ENCODE results near the gene RELL1. TPM values are rescaled to one million over a fixed set of nuclear protein-coding genes. Genes with fewer than 3 reads are reported as not detected.

Gene RELL1, protein sequence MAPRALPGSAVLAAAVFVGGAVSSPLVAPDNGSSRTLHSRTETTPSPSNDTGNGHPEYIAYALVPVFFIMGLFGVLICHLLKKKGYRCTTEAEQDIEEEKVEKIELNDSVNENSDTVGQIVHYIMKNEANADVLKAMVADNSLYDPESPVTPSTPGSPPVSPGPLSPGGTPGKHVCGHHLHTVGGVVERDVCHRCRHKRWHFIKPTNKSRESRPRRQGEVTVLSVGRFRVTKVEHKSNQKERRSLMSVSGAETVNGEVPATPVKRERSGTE
- 74.7 TPM for total RNA-seq

DNA sequence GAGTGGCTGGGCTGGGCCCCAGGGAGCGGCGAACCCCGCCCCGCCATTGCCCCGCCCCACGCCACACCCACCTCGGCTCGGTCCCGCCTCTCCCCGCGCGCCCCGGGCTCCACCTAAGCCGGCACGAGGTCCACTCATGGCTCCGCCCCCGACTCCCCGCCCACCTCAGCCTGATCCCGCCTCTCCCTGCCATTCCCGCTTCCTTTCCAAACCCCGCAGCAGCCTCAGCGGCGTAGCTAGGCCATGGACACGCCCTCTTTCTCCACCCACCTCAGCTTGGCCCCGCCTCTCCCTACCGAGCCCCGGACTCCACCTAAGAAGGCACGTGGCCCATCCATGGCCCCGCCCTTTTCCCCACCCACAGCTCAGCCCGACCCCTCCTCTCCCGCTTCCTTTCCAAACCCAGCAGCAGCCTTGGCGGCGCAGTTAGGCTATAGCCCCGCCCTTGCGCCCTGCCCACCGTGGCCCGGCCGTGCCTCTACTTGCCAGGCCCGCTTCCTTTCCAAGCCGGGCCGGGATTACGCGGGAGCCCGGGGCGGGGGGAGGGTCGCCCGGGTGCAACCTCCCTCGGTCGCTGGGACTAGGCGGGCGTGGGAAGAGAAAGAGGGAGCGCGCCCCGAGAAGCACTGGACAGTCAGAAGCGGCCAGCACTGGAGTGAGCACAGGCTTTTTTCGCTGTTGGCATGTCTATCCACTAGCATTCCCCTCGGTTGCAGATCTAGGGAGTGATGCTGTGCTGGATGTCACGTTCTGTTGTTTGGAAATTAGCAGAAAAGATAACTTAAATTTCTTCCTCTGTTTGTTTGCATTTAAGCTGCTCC lies at the start of gene RELL1:
RELL1 (minus strand) TSS at position 4 of the 821 bp plus-strand sequence. CDS start 89 bp downstream, outside the sequence.
- DNase-seq, result peak; percentile 100

DNA sequence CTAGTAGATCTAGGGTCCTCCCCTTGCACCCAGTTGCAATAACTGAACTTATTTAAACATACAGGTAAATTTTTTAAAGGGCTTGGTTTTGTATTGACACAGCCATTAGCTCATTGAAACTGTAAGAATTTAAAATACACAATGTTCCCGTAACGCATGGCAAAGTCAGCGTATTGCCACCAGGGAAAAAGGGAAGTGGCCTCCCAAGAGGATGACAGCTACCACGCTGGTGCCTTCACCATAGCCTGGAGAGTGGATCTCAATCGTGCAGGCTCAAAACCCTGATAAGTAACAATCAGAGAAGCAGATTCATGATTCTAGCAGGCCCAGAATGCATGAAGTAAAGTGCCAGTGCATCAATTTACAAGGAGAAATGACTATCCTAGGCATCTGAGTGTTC lies 49.4 kb upstream of the RELL1 start:
- DNase-seq, result no peak

DNA sequence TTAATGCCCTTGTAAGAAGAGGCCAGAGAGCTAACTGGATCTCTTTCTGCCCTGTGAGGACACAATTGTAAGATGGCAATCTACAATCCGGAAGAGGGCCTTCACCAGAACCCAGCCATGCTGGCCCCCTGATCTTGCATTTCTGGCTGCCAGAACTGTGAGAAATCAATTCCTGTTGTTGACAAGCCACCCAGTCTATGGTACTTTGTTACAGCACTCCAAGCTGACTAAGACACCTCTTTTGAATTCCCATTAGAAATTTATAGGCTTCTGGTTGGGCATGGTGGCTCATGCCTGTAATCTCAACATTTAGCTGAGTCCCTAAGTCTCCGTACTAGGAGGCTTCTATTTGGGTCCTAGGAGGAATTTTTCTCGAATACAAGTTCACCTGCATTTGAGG lies 48.8 kb upstream of the RELL1 start:
- DNase-seq, result no peak

DNA sequence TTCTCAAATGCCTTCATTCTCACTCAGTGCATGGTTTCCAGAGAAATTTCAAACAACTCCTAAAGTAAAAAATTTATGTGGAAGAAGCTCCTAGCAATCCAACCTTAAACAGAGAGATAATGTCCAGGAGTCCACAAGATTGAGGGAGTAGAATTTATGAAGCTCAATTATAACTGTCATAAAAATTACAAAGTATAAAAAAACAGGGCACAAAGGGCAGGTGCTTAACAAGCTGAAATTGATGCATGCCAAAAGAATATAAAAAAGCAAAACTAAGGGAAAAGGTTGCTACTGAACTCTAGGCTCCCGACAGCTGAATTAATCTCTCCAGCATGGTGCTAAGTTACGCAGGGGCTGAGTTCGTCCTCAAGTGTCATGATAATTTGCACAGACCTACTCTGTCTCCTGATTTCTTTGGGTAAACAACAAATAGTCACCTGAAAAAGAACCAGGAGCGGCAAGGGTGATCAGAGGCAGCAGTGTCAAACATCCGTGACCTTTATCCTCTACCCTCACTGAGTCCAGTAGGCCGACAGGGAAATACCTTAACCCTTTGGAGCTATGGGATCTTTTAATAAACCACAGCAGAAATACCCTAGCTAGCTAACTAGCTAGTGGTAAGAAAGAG lies 47.2 kb upstream of the RELL1 start:
- DNase-seq, result no peak

DNA sequence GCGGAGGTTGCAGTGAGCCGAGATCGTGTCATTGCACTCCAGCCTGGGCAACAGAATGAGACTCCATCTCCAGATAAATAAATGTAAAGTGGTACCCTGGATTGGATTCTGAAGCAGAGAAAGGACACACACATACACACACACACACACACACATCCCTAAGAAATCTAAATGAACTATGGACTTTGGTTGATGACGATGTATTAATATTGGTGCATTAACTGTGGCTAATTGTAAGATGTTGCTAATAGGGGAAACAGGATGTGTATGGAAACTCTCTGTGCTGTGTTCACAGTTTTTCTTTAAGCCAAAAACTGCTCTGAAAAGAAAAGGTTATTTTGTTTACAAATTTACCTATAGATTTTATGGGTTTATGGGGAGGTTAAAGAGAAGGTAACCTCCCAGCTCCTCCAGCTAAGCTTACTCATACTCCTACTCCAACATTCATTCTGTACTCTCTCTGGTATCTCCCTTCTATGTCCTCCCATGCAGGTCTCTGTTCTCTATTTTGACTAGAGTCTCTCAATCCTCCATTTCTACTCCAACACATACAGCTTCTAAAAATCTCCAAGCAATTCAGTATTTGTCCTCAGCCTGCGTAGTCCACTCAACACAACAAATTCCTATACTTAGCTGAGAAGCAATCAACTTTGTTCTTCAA lies 46.5 kb upstream of the RELL1 start:
- DNase-seq, result no peak

DNA sequence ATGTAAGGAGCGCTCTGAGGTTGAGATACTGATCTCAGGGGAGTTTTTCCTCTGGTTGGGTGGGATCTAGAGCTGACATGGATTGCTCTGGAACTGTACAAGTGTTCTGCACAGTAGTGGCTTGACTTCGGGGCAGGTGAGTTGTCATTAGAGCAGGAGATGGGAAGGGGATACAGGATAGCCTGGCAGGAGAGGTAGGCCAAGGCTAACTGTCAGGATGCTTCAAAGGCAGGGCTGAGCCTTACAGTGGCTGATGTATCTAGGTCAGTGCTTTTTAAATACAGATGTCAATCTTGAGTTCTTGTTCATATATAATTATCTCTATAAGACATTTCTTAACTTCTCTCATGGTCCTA lies 43.5 kb upstream of the RELL1 start:
- DNase-seq, result no peak

DNA sequence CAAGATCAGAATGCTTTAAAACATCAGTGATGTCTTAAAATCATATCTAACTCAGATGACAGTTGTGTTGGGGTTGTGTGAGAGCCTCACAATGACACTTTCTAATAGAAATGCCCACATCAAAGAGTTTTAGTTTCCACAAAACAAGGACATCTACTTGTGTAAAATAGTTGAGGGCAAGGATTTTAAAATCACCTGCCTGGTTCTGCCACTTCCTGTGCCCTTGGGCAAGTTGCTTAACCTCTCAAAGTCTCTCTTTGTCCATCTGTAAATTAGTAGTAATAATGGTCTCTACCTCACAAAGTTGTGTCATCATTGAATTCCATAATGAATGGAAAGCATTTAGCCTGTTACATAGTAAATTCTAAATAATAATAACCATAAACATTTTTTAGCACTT lies 41.9 kb upstream of the RELL1 start:
- no peak for DNase-seq

DNA sequence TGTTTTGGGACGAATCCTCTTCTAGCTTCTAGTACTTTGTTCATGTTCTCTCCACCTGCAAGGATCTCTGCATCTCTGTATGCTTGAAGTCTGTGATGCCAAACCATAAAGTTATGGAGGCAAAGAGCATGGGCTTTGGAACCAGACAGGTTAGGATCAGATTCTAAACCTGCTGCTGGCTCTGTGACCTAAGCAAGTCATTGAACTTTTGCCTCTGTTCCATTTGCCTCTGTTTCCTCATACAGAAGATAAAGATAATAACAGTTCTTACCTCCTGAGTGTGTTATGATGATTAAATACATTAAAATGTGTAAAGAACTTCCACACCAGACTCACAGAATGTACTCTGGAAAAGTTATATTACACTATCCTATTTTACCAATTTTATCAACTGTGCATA lies 41.5 kb upstream of the RELL1 start:
- DNase-seq, result no peak

DNA sequence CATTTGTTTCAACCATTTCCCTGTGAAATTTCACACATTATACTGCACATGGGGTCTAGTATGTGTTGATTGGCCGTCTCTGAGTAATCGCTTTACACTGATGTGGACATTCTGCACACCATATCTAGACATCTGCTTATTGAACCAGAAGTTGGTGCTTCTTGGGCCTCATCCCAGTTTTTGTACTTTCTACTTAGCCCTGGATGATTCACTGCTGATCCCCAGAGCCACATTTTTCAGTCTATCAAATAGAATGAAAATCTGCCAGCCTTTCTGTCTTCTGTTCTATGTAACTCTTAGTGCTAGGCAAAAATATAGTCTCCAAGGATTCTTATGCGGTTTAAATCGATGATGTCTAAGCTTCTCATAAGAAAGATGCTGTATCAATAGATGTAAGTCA lies 40.5 kb upstream of the RELL1 start:
- no peak for DNase-seq

DNA sequence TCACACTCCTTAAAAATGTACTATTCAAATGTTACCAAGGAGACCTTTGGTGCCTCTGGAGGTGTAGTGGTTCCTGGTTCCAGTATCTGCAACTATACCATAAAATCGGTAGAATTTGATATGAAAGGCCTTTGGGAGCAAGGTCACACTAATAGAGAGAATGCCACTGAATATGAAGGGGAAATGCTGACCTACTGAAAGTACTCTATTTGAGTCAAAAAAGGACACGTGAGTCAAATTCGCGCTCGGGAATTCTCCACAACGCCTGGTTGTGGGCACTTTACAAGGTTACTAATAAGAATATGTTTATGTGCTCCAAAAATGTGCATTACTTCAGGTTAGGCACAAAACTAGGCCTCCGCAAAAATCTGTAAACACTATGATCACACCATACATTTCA lies 39.5 kb upstream of the RELL1 start:
- no peak for DNase-seq

DNA sequence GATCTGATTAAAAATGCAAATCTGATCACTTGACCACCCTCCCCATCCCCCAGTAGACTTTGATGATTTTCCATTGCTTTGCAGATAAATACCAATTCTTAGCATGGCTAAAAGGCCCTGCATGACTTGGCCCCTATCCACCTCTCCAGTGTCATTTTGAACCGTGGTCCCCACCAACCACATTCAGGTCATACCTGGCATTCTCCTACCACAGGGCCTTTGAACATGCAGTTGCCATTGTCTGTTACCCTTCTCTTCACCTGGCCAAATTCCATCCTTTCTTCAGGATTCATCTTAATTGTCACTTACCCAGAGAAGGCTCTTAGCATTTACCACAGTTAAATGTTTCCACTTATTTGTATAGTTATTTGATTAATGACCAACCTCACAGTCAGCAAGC lies 36.9 kb upstream of the RELL1 start:
- DNase-seq, result no peak

DNA sequence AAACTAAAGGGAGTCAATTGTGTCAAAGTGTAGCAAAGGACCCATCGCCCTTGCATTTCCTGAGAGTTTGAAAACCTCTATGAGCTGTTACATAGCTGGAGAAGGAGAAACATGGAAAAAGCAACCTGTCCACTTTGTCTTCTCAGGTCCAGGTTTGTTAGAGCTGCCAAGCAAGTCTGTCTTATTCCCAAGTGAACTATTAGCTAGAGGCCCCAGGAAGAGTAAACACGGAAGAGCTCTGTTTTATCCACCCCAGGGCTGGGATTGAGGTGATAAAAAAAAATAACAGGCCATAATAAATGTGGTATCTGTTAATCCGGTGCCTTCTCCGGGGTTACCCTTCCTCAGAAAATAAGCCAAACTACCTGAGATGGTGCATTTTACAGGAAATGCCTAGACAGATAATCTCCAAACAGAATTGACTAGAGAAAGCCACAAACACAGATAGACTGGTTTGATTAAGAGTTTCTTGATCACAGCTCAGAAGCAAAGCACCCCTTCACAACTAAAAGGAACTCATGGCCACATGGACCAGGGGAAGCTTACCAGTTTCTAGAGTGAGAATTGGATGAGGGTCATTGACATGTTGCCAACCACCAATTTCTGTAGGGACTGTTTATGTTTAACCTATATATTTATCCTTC lies 35.9 kb upstream of the RELL1 start:
- DNase-seq, result no peak

DNA sequence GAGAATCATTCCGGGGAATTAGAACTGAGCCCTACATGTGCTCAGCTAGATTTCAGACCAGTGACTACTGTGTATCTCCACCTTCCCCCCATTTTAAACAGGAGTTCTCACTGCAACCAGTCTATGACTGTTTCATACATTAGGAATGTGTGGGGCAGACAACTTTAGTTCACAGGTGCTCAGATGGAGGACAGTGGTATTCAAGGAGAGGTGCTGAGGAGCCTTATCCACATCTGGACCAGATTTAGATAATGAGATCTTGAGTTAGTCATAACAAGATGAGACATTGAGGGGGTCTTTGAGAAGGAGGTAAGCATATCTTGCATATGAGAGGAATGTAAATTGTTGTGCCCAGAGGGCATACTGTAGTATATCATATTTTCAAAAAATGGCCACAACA lies 32.8 kb upstream of the RELL1 start:
- no peak for DNase-seq

DNA sequence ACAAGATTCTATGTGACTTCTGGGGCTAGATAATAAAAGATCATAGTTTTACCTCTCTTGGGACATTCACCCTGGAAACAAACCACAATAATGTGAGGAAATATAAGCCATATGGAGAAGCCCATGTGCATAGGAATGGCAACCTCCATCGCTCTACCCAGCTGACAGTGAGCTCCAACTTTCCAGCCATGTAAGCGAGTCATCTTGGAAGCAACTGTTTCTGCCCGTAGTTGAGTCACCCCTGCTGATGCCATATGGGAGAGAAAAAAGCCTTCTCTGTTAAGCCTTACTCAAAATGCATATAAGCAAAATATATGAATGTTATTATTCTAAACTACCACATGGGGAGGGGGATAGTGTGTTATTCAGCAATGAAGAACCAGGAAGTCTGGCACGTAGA lies 31.4 kb upstream of the RELL1 start:
- DNase-seq, result no peak

DNA sequence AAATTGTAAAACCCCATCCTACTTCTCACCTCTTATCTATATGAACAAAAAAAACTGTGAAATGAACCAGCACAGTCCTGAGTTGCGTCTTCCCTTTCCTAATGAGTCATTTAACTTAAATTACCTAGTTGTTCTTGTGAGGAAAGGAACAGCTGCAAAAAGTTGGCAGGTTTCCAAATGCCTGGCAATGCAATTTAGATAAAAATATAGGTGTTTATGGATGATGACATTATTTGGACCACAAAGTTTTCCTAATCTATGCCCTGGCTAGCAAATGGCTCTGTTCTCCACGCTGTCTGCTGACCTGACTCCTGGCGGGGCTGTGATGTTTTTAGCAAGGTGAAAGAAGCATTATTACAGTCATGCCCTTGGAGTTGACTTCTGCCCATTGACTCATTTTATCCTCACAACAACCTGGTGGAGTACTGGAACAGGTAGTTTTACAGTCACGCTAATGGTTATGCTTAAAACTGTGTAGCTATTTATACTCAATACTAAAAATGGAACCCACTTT lies 29.8 kb upstream of the RELL1 start:
- DNase-seq, result peak; percentile 45

DNA sequence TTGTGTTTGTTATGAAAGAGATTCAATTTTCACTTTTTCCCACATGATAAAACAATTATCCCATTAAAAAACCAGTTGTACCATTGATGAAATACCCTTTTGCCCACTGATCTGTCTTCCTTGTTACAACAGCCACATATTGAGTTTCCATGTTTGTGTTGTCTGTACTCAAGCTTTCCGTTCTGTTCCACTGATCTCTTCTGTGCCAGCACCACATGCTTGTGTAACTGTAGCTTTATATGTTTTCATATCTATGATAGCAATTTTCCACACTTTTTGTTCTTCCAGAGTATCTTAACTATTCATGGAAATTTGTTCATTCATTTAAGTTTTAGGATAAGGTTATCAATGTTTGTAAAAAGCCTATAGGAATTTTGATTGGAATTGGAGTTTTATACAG lies 24.3 kb upstream of the RELL1 start:
- no peak for DNase-seq

DNA sequence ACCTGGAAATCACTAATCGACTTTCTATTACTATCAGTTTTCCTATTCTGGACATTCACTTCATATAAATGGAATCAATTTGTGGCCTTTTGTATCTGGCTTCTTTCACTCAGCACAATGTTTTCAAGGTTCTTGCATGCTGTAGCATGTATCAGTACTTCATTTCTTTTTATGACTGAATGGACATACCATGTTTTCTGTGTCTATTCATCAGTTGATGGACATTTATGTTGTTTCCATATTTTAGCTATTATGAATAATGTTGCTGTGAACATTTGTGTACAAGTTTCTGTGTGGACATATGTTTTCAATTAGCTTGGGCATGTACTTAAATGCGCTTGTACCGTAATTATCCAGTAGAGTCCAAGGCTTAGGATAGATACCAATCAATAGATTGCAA lies 19.9 kb upstream of the RELL1 start:
- DNase-seq, result no peak

DNA sequence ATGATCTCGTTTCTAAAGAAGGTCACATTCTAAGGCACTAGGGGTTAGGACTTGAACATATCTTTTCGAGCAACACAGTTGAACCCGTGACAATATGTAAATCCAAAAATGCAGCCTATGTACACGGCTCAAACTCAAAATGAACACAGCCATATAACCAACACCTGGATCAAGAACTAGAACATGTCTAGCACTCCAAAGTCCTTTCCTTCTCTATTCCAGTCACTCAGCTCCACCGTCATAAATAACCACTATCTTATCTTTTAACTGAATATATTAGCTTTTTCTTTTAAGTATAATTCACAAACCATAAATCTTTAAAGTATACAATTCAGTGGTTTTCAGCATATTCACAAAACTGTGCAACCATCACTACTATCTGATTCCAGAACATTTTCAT lies 19.4 kb upstream of the RELL1 start:
- no peak for DNase-seq

DNA sequence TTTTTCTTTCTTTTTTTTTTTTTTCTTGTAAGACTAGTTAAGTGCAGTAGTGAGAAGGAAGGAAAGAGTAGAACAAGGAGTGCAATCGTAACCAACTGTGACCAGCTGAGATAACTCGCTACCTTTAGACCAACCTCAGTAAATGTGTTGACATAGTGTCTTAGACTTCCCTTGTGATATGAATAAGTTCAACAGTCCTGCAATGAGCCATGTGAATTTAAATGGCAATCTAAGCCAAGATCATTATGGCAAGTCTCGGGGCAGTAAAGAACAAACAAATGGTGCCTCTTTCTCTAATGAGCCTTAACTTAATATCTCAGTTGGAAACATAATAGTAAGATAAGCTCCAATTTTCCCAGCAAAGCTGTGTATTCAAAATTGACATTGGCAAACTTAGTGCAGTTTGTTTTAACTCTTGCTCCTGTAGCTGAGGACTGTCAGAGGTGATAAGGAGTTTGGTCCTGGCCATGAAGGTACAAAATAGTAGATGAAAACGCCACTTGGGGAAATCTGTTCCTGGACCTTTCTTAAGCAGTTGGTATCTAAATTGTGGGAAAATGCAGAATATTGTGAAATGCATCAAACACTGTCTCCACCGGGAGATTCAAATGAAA lies 13.8 kb upstream of the RELL1 start:
- no peak for DNase-seq

DNA sequence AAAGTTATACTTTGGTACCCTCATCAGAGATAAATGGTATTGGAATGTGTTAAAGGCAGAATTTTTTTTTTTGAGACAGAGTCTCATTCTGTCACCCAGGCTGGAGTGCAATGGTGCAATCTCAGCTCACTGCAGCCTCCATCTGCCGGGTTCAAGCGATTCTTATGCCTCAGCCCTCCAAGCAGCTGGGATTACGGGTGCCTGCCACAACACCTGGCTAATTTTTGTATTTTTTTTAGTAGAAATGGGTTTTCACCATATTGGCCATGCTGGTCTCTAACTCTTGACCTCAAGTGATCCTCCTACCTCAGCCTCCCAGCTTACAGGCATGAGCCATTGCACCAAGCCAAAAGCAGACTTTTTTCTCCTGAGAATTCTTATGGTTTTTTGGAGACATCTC lies 11.4 kb upstream of the RELL1 start:
- DNase-seq, result no peak

DNA sequence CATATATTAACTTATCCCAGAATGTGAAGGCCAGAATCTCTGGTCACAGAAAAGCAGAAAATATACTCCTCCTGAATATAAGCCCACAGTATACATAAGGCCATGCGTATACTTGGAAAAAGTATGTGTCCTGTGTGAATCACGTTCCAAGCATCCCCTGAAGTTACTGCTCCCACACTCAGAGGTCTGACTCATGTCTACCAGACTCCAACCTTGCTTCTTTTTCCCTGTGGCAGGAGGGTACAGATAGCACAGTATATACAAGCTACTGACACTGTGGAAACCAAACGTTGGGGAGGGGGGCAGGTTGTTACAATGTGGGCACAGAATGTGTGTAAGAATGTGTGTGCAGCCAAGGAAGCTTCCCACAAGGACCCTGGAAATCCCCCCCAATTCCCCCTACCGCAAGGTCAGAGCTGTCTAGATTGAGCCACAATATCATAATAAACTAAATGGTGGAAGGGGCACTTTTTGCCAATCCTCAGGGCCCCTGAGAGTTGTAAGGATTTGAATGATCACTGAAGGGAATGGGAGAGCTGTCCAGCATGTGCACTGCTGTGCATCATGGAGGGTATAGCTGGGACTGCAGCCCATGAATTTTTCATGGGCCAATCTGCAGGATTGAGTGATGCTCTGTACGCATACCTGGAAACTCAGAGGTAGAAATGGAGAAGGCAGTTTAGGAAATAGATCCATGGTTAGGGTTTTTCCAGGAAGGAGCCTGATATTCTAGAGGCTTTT lies 7.4 kb upstream of the RELL1 start:
- no peak for DNase-seq

Measured in tongue (tissue), 2 donors.